HG03103 (cell line): ENCODE results near the gene OSER1.

Experiments
- ATAC-seq: cut with Tn5 transposase; IDR thresholded peaks from one replicate; pipeline ENCODE4 v1.9.1; 2021; ENCODE audit warnings: low read depth; ENCODE audit not compliant: unreplicated experiment

OSER1 gene

DNA sequence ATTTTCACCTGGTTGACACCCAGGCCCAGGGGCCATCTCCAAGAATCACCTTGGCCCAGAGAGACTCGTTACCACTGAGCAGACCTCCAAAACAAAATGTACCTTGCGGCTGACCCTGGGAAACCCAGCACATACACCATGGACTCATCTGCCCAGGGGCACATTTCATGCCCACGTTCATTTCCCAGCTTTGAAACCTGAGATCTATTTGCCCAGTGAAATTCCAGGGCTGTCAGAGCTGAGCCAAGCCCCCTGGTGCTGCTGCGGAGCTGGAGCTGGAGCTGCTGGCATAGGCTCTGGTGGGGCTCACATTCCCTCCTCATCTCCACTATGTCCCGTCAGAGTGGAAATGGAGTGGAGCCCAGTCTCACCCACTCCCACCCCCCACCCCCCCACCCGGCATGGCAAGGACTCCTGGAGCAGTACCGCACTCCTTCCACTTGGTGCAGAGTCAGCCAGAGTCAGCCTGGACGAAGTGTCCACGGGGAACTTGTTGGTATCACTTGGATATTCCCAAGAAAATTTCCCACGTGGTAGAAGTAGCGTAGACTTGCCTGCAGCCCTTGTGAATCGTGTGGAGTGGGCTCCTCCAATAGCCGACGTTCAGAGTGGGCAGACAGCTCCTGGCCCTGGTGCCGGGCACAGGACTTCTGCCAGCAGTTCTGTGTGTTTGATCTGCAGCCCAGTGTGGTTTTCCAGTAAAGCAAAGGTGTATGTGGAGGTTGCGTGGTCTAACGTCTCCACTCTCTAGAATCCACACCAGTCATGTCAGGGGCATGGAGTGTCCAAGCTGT is 18.1 kb upstream of the OSER1 start:
- no peak for ATAC-seq

DNA sequence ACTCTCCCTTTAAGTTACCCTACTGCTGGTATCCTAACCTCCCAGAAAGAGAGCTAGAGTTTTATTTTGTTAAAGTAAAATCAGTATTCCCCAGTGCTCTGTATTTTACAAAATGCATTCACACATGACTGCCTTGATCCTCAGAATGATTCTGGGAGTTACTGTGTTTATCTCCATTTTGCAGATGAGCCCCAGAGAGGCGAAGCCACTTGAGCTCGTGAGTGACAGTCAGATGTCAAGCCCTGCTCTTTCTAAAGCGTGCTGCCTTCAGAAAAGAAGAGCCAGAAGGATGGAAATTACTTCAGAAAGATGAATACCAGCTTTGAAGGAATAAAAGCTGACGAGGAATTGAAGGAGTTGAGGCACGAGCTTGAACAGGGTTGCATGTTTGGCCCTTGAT is 14.1 kb upstream of the OSER1 start:
- ATAC-seq: no peak

GRCh38 chr20:44223721-44224120 is 13.2 kb upstream of the OSER1 start:
- no peak for ATAC-seq

DNA sequence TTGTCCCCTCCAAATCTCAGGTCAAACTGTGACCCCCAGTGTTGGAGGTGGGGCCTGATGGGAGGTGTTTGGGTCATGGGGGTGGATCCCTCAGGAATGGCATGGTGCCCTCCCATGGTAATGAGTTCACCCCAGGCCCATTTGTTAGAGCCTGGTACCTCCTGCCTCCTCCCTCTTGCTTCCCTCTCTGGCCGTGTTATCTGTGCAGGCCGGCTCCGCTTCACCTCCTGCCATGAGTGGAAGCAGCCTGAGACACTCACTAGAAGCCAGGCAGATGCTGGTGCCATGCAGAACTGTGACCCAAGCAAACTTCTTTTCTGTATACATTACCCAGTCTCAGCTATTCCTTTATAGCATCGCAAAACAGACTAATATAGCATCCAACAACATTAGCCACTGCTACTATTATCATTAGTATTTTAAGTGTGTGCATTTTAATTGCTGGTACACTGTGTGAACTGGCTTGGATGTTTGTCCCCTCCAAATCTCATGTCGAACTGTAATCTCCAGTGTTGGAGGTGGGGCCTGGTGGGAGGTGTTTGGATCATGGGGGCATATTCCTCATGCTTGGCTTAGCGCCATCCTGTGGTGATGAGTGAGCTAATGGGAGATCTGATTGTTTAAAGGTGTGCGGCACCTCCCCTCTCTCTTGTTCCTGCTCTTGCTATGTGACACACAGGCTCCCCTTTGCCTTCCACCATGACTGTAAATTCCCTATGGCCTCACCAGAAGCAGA is 12.2 kb upstream of the OSER1 start:
- ATAC-seq: no peak

DNA sequence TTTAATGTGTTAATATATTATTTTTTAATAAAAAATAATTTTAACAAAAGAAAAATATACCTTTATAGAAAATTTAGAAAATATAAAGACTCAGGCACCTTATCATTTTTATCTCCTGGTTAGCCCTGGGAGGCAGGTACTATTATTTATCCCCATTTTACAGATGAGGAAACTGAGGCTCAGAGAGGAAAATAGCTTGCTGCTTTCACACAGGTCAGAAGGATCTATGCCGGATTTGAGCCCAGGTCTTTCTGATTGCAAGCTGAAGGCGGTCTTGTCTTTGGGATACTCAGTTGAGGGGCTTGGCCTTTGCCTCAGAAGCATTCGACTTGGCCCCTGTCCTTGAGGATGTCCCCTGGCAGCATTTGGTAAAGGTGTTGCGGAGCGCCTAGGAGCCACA is 11.5 kb upstream of the OSER1 start:
- ATAC-seq: no peak

GRCh38 chr20:44221368-44221954 is 10.9 kb upstream of the OSER1 start:
- no peak for ATAC-seq

- ATAC-seq: no peak
Measured at GRCh38 chr20:44219791-44220190, 9.2 kb upstream of the OSER1 start.

DNA sequence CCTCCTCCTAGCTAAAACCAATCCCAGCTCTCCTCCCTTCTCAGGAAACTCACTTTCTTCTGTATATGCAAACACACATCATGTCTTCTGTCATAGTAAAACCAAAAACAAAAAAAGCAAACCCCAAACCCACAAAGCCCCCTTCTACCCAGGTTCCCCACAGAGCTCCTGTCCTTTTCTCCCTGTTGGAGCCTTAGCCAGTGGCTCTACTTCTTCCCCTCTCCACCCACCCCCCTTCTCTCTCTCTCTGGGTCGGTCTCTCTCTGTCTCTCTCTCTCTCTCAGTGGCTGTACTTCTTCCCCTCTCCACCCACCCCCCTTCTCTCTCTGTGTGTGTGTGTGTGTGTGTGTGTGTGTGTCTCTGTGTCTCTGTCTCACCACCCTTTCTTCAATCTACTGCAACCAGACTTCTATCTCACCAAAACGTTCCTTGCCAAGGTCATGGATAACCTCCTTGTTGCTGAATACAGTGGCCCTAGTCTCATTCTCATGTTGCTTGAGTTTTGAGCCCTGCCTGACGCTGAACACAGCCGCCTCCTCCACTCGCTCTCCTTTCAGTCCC is 8.7 kb upstream of the OSER1 start:
- no peak for ATAC-seq

DNA sequence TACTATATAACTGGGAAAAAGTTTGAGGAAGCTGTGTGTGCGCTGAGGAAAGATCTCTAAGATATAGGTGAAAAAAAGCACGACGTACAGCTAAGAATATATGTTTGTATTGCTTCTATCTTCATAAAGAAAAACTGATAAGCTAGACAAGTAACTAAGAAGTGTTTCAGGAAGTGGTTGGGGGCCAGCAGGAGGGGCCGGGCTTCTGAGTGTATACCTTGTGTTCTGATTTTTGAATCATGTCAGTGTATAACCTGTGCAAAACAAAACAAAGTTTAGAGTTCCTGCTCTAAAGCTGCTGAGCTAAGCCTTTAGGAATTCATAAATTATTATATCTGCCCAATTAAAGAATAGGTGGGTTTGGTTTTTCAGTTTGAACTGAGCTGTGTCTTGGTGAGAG is 7.9 kb upstream of the OSER1 start:
- no peak for ATAC-seq

- ATAC-seq: no peak
Measured at GRCh38 chr20:44217342-44218092, 6.9 kb upstream of the OSER1 start.

- ATAC-seq: no peak
Measured at GRCh38 chr20:44215125-44215524, 4.6 kb upstream of the OSER1 start.

GRCh38 chr20:44212792-44213191 is 2.2 kb upstream of the OSER1 start:
- ATAC-seq: no peak

DNA sequence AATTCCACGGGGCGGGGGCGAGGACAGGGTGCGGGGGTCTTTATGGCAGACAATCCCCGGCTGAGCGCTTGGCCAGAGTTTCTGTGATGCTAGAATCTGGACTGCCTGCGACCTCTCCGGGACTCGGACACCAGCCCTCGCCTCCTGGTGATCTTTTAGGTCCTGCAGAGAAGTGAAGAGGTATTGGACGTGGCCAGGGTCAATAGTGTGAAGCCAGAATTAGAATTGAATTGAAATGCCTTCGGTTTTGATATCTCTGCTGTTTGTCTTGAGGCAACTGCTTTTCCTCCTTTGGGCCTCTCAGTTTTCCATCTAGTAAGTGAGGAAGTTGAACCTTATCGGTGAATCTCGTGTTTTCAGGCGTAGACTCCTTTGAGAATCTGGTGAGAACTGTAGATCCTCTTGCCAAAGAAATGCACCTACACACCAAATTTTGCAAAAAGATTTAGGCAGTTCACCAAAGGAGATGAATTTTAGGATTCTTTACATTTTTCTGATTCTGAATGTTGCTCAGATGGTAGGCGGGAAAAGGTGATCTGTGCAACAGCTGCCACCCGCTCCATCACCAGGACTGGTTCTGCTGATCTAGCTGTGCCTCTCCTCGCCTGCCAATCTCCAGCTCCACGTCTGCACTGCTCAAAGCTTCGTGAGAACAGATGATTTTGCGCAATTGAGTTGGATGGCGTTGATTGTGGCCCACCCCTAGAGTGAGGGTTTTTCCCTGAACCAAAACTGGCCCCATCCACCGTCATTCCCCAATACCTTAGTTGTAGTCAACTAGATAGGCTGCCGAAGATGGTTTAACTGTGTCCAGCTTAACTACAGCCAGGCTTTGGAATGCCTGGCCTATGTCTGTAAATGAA is 837 bp upstream of the OSER1 start:
- no peak for ATAC-seq

GRCh38 chr20:44209686-44210405 is 725 bp downstream of the OSER1 start:
- no peak for ATAC-seq

GRCh38 chr20:44208770-44209169 is 1.8 kb downstream of the OSER1 start:
- ATAC-seq: no peak

GRCh38 chr20:44208165-44208564 is 2.4 kb downstream of the OSER1 start:
- ATAC-seq: no peak

DNA sequence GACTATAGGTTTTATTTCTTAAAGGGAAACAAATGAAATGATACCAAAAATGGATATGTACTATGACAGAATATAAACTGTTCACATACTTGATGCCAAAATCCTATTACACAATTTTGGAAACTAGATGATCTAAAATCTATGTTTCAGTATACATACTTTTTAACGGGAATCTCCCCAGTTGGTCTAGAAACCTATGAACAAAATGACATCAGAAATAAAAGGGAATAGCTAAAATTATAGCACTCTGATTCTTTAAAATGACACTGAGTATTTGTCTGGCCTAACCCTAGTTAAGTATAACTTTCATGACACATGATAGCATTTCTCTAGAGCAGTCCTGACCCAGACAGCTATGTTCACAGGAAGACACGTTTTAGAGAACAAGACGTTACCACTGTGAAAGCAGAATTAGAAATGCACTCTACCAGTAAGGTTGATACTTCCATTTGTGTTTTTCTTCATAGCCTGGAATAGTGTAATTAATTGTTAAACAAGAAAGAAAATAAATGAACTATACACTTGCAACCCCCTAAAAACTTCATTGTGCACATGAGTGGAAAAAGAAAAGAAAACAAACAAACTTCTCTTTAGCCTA is 3.3 kb downstream of the OSER1 start:
- ATAC-seq: no peak

DNA sequence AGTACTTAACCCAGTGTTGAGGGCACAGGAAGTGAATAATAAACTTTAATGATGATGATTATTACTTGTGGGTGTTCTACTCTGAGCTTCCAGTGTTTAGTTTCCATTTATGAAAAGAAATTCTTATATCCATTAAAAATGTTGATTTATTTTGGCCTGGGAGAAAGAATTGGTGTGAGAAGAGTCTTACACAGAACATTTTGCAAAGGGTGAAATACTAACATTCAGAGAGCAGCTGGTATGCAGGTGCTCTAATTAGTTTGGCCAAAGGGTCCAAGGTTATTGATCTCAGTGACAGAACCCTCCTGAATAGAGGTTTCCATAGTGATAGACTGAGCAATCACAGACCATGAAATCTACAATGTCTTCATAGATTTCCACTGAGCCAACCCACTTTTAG is 4.4 kb downstream of the OSER1 start:
- no peak for ATAC-seq

- ATAC-seq: no peak
Measured at GRCh38 chr20:44204832-44205215, 5.7 kb downstream of the OSER1 start.
